Testis (tissue), 3 donors: ENCODE data around the gene RNF213. TPM values are rescaled to one million over a fixed set of nuclear protein-coding genes. Genes with fewer than 3 reads are reported as not detected.

ENCODE experiments used
- DNase-seq: peaks from one replicate; pipeline ENCODE4 v3.0.0-alpha.2; 2019
- H3K27ac ChIP-seq, 2 donors: fragments of 200-600 bp; sonication (generic); one replicate each; pipeline ENCODE4 v1.5.1; 2019
- H3K27me3 ChIP-seq: fragments of 200-600 bp; sonication (generic); one replicate; pipeline ENCODE4 v1.5.1; 2019
- H3K36me3 ChIP-seq: fragments of 200-600 bp; sonication (generic); one replicate; pipeline ENCODE4 v1.5.1; 2017; ENCODE audit warnings: low read depth; ENCODE audit errors: missing control alignments
- H3K4me1 ChIP-seq: fragments of 200-600 bp; sonication (generic); one replicate; pipeline ENCODE4 v1.5.1; 2019
- H3K4me3 ChIP-seq, 2 donors: fragments of 200-600 bp; sonication (generic); one replicate each; pipeline ENCODE4 v1.5.1; 2017 to 2019
- H3K9me3 ChIP-seq: fragments of 200-600 bp; sonication (generic); one replicate; pipeline ENCODE4 v1.5.1; 2017
- CTCF ChIP-seq, 3 experiments: fragments of 450-650 bp in 2 of 3; fragments of 200-600 bp in 1 of 3; sonication (generic) in 1 of 3; IDR thresholded peaks; one replicate each; pipeline ENCODE4 v1.5.1; 2016 to 2019; ENCODE audit warnings: antibody characterized with exemption in 3 of 3, mild to moderate bottlenecking in 2 of 3, moderate library complexity in 1 of 3
- POLR2A ChIP-seq: fragments of 450-650 bp; IDR thresholded peaks from one replicate; pipeline ENCODE4 v1.6.1; 2017; ENCODE audit warnings: antibody characterized with exemption, mild to moderate bottlenecking, moderate library complexity
- WGBS, 2 donors: methylation state at CpG; one replicate each; pipeline ENCODE4 v1.1.5; 2018; 5-methylcytosine and 5-hydroxymethylcytosine counted together
- intact Hi-C: fragments of 100-400 bp; cut with DNase I; formaldehyde crosslinking; loops from one replicate; pipeline ENCODE4 v1.15.1; 2023; ENCODE audit warnings: low total_unique reads
- polyA plus RNA-seq: library from polyadenylated mRNA; stranded (reverse); fragments of 350-450 nt; fragmentation: Illumina TruSeq; extraction: RNeasy Lipid Tissue Mini Kit (QIAGEN cat#74804); gene quantifications from one replicate; pipeline ENCODE4 v1.2.3, GENCODE V29; 2014; ENCODE audit warnings: low read depth, low replicate concordance; ENCODE audit not compliant: insufficient read depth
- total RNA-seq, 2 donors: library from RNA; depleted of rRNA; stranded (reverse); fragments of >200 nt; gene quantifications; one replicate each; pipeline ENCODE4 v1.2.3, GENCODE V29; 2016

The RNF213 gene
- total and polyA plus RNA-seq, 3 donors from 2014 or later, result 25.3 to 68.9 (median 66.9) TPM

GRCh38 chr17:80393961-80394360 is 133.3 kb downstream of the RNF213 start:
- peaks cover 19% of the 10 kb centered on the region for H3K4me1 ChIP-seq
- no peak for DNase-seq
- peak overlapping the region in 1 of 2 donors; percentile 1 for H3K27ac ChIP-seq
- TF ChIP-seq POLR2A, result no peak
- no peak for TF ChIP-seq CTCF (IDR thresholded peaks at IDR 0.05)
- intact Hi-C loops, result no loop called here
- H3K36me3 ChIP-seq, result no peaks in the 10 kb centered on the region
- 68 to 72% methylated on average over 4 of the region's 4 CpGs for WGBS, 2 donors
- H3K4me3 ChIP-seq, result no peak overlapping the region
- H3K9me3 ChIP-seq, result no peaks in the 10 kb centered on the region
- no peaks in the 10 kb centered on the region for H3K27me3 ChIP-seq

GRCh38 chr17:80394629-80395216 is 134.1 kb downstream of the RNF213 start:
- no peaks in the 10 kb centered on the region for H3K27me3 ChIP-seq
- intact Hi-C loops, result no loop called here
- H3K9me3 ChIP-seq, result no peaks in the 10 kb centered on the region
- H3K27ac ChIP-seq, result peak overlapping the region in 1 of 2 donors; percentile 1
- no peak overlapping the region for H3K4me3 ChIP-seq
- 49 to 77% methylated on average over 11 of the region's 11 CpGs for WGBS, 2 donors
- TF ChIP-seq POLR2A (no peak), CTCF (IDR thresholded peaks at IDR 0.05) (no peak)
- no peaks in the 10 kb centered on the region for H3K36me3 ChIP-seq
- H3K4me1 ChIP-seq, result peaks cover 14% of the 10 kb centered on the region
- no peak for DNase-seq

- no peak for TF ChIP-seq CTCF (IDR thresholded peaks at IDR 0.05)
- no peak for TF ChIP-seq POLR2A
- Histone ChIP-seq H3K9me3 (no peaks in the 10 kb centered on the region), H3K36me3 (no peaks in the 10 kb centered on the region), H3K4me3 (no peak overlapping the region), H3K4me1 (peaks cover 14% of the 10 kb centered on the region), H3K27me3 (no peaks in the 10 kb centered on the region), H3K27ac (no peak overlapping the region)
- intact Hi-C loops, result no loop called here
- DNase-seq, result no peak
- WGBS, 2 donors, result 83 to 84% methylated on average over 12 to 15 of the region's 15 CpGs
Measured at GRCh38 chr17:80395402-80396151, 134.9 kb downstream of the RNF213 start.

- H3K36me3 ChIP-seq, result no peaks in the 10 kb centered on the region
- WGBS, 2 donors, result 74 to 77% methylated on average over 9 of the region's 9 CpGs
- TF ChIP-seq POLR2A (no peak), CTCF (IDR thresholded peaks at IDR 0.05) (no peak)
- H3K27ac ChIP-seq, result no peak overlapping the region
- intact Hi-C loops, result no loop called here
- peaks cover 14% of the 10 kb centered on the region for H3K4me1 ChIP-seq
- no peak for DNase-seq
- H3K27me3 ChIP-seq, result no peaks in the 10 kb centered on the region
- no peaks in the 10 kb centered on the region for H3K9me3 ChIP-seq
- H3K4me3 ChIP-seq, result no peak overlapping the region
Measured at GRCh38 chr17:80396157-80397033, 135.7 kb downstream of the RNF213 start.
